Measurements from ENCODE around the gene RAB44. TPM values are rescaled to one million over a fixed set of nuclear protein-coding genes. Genes with fewer than 3 reads are reported as not detected.

Gene RAB44
- total RNA-seq, 1 donor from 2014 or later = not detected

- H3K36me3 Mint-ChIP-seq (ENCODE audit: unreplicated experiment) = no peaks in the 10 kb centered on the region
- peak; percentile 85 for DNase-seq
- peak within 1 kb of the TSS; percentile 90 for H3K4me3 Mint-ChIP-seq (ENCODE audit: unreplicated experiment)
- peak; percentile 28 for TF ChIP-seq CTCF (IDR thresholded peaks at IDR 0.05; ENCODE audit: partially characterized antibody, unreplicated experiment)
- peaks cover 10% of the 10 kb centered on the region for H3K9me3 Mint-ChIP-seq (ENCODE audit: unreplicated experiment)
- H3K27ac Mint-ChIP-seq (ENCODE audit: unreplicated experiment) = peak within 1 kb of the TSS; percentile 93
- peaks cover 18% of the 10 kb centered on the region for H3K4me1 Mint-ChIP-seq (ENCODE audit: low read depth, unreplicated experiment)
- peaks cover 8% of the 10 kb centered on the region for H3K27me3 Mint-ChIP-seq (ENCODE audit: unreplicated experiment)
These were observed 19.1 kb upstream of the RAB44 start, which contains the start of gene CDKN1A for GRCh38 chr6:36678488-36679042. Gene CDKN1A, plus strand, starts transcription at chr6:36678714. Its CDS starts 5,388 bp downstream, at chr6:36684102.

GRCh38 chr6:36679043-36679833 lies 18.4 kb upstream of the RAB44 start:
- peaks cover 18% of the 10 kb centered on the region for H3K4me1 Mint-ChIP-seq (ENCODE audit: low read depth, unreplicated experiment)

GRCh38 chr6:36682328-36683144 lies 15.1 kb upstream of the RAB44 start:
- Mint-ChIP-seq H3K36me3 (ENCODE audit: unreplicated experiment) (no peaks in the 10 kb centered on the region), H3K4me1 (ENCODE audit: low read depth, unreplicated experiment) (peaks cover 3% of the 10 kb centered on the region), H3K4me3 (ENCODE audit: unreplicated experiment) (peak overlapping the region; percentile 71), H3K27ac (ENCODE audit: unreplicated experiment) (no peak overlapping the region), H3K27me3 (ENCODE audit: unreplicated experiment) (peaks cover 8% of the 10 kb centered on the region), H3K9me3 (ENCODE audit: unreplicated experiment) (peaks cover 12% of the 10 kb centered on the region)
- DNase-seq = no peak
- no peak for TF ChIP-seq CTCF (IDR thresholded peaks at IDR 0.05; ENCODE audit: partially characterized antibody, unreplicated experiment)

More at GRCh38 chr6:36679043-36679833, 18.4 kb upstream of the RAB44 start:
- H3K36me3 Mint-ChIP-seq (ENCODE audit: unreplicated experiment) = no peaks in the 10 kb centered on the region
- no peak for TF ChIP-seq CTCF (IDR thresholded peaks at IDR 0.05; ENCODE audit: partially characterized antibody, unreplicated experiment)
- H3K27ac Mint-ChIP-seq (ENCODE audit: unreplicated experiment) = peak overlapping the region; percentile 93
- peaks cover 8% of the 10 kb centered on the region for H3K27me3 Mint-ChIP-seq (ENCODE audit: unreplicated experiment)
- peaks cover 10% of the 10 kb centered on the region for H3K9me3 Mint-ChIP-seq (ENCODE audit: unreplicated experiment)
- H3K4me3 Mint-ChIP-seq (ENCODE audit: unreplicated experiment) = peak overlapping the region; percentile 90
- DNase-seq = peak; percentile 52

GRCh38 chr6:36683145-36683655 lies 14.4 kb upstream of the RAB44 start:
- H3K4me3 Mint-ChIP-seq (ENCODE audit: unreplicated experiment) = no peak overlapping the region

More at GRCh38 chr6:36683145-36683655, 14.4 kb upstream of the RAB44 start:
- DNase-seq = no peak
- H3K36me3 Mint-ChIP-seq (ENCODE audit: unreplicated experiment) = no peaks in the 10 kb centered on the region
- peaks cover 6% of the 10 kb centered on the region for H3K9me3 Mint-ChIP-seq (ENCODE audit: unreplicated experiment)
- H3K4me1 Mint-ChIP-seq (ENCODE audit: low read depth, unreplicated experiment) = peaks cover 3% of the 10 kb centered on the region
- no peak for TF ChIP-seq CTCF (IDR thresholded peaks at IDR 0.05; ENCODE audit: partially characterized antibody, unreplicated experiment)
- peaks cover 8% of the 10 kb centered on the region for H3K27me3 Mint-ChIP-seq (ENCODE audit: unreplicated experiment)
- no peak overlapping the region for H3K27ac Mint-ChIP-seq (ENCODE audit: unreplicated experiment)

Data from glutamatergic neuron (in vitro differentiated cells).